DMS153 (cell line): ENCODE results near the gene OR5AP2.
A peak's percentile ranks its signal among the peaks of the same experiment; 100 is the strongest.
"Not testable (repeated sequence)": the region's sequence is repeated elsewhere in the genome, so short reads cannot be mapped to it uniquely, and the experiment has no call there.

Experiments used
- DNase-seq: peaks from one replicate; lab custom pipeline; 2025; lab: John Stamatoyannopoulos, UW

OR5AP2 gene

DNA sequence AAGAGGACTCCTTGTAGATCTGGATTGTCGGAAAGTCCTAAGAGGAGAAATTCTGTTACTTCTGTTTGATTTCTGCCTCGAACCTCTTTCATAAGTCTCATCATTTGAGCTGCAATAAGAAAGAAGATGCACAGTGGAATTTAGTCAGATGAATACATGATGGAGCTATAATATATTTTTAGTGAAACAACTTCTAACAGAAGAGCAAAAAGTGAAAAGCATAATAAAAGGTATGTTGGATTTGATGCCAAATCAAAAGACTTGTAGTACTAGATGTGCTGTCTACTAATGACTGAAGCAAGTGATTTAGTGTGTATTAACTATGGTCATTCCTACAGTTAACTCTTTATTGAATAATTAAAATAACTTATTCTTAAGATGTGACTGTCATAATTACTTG lies at the start of gene OR5AP2:
Gene OR5AP2, minus strand, starts transcription at position 101 of the 400 bp plus-strand sequence. Its CDS starts 0 bp downstream, at position 101.
- DNase-seq: no peak

DNA sequence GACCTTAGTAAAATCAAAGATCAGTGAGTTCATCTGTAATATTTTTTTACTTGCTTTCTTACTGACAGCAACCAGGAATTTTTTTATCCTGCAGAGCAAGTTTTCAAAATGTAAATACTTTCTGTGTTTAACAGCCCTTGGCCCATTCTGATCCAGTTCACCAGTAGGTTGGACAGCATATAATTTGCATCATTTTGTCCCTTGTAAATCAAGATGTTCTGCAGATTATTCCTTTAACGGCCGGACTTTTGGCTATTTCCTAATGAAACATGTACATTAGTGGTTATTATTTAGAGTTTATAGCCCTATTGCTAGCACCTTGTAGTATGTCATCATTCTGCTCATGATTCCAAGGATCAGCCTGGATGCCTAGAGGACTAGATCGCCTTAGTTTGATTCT lies 48.9 kb upstream of the OR5AP2 start:
- DNase-seq: not testable (repeated sequence)

DNA sequence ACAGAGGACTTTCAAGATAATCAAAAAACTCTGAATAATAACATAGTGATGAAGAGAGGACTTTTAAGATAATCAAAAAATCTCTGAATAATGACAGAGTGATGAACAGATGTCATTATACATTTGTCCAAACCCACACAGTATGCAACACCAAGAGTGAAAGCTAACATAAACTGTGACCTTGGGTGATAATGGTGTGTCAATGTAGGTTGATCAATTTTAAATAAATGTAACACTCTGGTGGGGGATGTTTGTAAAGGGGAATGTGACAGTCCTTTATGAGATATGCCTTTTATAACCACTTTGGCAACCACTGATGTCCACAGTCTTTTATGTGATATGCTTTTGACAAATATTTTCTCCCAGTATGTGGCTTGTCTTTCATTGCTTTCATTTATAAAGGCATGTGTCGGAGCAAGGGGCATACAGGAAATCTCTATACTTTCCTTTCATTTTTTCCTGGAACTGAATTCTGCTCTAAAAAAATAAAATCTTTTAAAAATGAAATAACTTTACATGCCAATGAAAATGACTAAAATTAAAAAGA lies 46.4 kb upstream of the OR5AP2 start:
- no peak for DNase-seq

DNA sequence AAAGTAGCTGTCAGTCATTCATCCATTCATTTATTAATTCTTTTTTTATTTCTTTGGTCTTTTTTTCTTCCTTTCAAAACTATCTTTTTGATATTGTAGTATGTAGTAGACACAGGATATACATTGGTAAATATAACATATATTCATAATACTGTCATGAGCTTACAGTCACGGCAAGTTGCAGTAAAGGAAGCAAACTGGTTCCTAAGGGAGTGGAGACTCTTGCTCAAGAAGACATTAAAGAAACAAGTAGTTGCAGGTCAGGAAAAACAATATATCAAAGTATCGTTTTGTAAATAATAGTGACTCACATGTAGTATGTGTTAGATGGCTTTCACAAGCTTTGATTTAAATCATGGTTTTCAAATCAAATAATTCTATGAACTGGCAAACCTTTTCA lies 28.7 kb upstream of the OR5AP2 start:
- no peak for DNase-seq

DNA sequence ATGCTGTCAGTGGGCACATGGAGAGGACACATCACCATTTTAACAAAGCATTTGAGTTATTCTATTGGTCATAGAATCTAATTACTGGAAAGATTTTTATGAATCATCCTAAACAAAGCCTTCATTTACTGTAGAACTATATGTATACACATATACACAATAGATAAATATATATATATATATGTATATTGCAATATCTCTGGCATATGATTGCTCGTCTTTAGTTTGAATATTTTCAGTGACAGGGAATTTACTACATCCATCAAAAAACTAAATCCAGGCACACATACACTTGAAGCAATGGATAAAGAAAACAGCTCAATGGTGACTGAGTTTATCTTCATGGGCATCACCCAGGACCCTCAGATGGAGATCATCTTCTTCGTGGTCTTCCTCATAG lies 21.1 kb upstream of the OR5AP2 start, which contains the start of gene OR5AR1:
Gene OR5AR1, plus strand, starts transcription at position 301 of the 400 bp plus-strand sequence. Its CDS starts 0 bp downstream, at position 301.
- DNase-seq: no peak

DNA sequence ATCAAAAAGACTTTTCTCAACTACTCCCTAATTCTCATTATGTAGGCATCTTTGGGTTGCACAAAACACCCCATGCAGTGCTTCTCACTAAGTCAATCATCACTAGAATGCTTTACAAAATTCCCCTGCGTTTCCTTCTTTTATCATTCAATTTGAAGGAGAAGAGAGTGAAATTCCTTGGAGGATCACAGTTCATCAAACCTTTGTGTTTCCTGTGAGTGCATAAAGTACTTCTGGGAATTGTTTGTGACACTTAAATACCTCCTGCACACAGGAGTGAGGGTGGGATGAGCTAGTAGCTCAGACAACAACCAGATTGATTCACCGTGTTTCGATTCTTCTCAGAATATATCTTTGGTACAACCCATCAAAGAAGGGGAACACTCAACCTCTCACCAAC lies 17.5 kb upstream of the OR5AP2 start:
- no peak for DNase-seq

DNA sequence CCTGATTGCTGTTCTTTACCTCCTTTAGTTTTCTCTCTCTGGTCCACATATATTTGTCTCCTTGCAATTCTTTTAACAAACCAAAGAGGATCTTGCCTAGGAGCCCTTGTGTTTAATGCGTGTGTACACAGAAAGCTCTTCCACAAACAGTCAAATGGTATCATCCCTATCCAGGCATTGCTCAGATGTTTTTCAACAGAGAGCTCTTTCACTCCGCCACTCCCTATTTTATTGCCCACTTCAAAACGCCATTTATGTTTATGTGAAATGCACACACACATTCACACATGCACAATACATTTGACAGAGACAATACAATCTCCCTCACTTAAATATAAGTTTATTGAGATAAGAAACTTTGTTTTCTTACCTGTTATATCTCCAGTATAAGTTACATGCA lies 4.7 kb downstream of the OR5AP2 start:
- peak; percentile 27 for DNase-seq

DNA sequence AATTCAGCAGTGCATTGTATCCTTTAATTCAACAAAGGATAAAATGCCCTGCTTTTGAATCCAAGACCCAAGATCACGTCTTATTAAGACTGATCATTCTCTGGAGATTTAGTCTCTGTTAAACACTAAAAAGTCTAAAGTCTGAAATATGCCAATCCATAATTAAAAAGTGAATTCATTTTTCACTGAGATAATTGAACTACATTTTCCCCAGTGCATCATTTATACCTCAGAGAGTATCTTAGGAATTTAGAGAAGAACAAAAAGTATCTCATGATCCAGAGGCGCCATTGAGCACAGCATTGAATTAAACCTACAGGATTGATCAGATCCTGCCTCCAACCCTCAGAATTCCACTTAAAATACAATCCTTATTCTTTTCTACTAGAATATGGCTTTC lies 5.4 kb downstream of the OR5AP2 start:
- no peak for DNase-seq

DNA sequence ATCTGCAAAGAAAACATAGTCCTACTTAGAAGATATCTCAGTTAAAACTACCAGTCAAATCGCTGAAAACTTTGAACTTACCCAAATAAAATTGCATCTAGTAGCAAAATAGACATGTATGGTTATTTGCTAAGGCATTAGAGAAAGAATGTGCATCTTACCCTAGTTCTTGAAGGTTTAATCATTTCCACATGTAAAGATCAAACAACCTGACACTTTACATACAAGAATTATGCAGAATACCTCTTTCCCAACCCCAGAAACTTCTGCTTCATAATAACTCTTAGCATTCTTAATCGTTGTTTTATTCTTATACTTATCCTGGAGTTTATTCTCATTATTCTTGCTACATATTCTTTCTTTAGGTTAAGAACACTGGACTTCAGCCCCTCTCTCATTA lies 9.9 kb downstream of the OR5AP2 start:
- no peak for DNase-seq

DNA sequence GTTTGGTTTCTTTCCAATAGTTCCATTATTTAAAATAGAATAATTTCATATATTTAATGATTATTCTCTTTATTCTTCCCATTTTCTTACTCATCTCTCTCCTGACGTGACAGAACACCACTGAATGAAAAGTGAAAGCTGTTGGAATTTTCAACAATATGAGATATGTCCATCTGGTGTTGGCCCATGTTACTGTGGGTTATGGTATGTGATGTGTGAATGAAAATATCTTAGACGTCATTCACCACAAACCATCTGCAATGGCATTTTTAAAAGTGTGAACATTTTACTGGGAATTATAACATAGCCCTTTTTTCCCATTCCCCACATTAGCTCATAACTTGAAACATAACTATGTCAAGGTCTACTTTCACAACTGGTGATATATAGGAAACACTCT lies 16.3 kb downstream of the OR5AP2 start:
- no peak for DNase-seq

DNA sequence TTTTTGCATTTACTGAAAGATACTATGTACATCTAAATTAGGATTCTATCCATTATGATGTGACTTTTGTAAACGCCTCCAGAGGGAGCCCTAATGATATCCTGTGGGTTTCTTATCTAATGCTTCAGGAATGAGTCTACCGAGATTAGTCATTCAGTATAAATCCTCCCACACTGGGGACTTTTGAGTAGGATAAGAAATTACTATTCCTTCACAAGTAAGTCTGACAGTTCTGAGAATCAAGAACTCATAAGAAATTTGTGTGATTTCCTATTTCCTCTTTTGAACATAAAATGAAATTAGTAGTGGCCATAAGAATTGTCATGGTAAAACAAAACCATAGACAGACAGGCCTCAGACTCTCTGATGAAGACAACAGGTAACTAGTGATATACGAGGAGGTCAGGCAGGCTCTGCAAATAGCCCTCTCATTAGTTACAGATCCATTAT lies 17.6 kb downstream of the OR5AP2 start:
- peak; percentile 1 for DNase-seq

DNA sequence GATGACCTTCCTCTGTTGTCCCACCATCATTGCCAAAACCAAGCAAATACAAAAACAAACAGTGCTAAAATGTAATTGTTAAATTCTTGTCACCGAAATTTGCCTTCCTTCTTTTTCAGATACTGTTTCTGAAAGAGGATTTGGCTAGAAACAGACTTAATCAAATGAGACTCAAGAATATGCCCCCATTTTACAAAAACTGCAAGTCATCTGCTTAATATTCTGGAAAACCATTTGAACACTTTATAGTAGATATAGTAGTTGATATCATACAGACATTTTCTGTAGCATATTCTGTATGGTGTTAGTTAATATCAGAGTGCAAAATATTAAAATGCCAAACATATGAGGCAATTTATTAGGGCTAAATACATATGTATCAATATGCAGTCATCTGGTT lies 31.1 kb downstream of the OR5AP2 start:
- DNase-seq: no peak

DNA sequence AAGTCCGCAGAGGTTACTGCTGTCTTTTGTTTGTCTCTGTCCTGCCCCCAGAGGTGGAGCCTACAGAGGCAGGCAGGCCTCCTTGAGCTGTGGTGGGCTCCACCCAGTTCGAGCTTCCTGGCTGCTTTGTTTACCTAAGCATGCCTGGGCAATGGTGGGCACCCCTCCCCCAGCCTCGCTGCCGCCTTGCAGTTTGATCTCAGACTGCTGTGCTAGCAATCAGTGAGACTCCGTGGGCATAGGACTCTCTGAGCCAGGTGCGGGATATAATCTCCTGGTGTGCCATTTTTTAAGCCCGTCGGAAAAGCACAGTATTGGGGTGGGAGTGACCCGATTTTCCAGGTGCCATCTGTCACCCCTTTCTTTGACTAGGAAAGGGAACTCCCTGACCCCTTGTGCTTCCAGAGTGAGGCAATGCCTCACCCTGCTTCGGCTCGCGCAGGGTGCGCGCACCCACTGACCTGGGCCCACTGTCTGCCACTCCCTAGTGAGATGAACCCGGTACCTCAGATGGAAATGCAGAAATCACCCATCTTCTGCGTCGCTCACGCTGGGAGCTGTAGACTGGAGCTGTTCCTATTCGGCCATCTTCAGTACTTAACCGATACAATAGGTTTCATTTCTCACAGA lies 50.0 kb downstream of the OR5AP2 start:
- not testable (repeated sequence) for DNase-seq
